ENCODE results near the gene RXRA. TPM values are rescaled to one million over a fixed set of nuclear protein-coding genes. Genes with fewer than 3 reads are reported as not detected.
"Not testable (repeated sequence)": the region's sequence is repeated elsewhere in the genome, so short reads cannot be mapped to it uniquely, and the experiment has no call there.

RXRA gene
- total RNA-seq, 4 donors from 2014 or later, result 39.4 to 81.3 (median 67.4) TPM

DNA sequence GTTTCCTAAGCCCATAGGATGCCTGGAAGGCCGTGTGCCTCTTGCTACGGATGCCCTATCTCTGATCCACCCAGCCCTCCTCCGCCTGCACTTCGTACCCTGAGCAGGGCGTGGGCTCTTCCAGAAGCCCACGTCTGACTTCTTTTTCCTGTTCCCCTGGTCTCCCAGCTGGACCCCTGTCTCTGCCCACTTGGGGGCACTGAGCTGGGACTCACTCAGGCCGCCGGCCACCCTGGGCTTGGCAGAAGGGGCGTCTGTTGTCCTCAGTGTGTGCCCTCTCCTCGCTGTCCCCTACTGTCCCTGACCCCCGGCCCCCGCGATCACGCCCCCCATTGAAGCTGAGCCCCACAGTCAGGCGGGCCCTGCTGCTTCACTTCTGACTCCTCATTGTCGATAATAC, 22.0 kb upstream of the RXRA start:
- no peaks in the 10 kb centered on the region for H3K27me3 ChIP-seq
- 92 to 95% methylated on average over 16 of the region's 16 CpGs for WGBS, 2 donors
- H3K4me3 ChIP-seq (replicated peaks in 1 of 3), result no peak overlapping the region
- no peaks in the 10 kb centered on the region for H3K36me3 ChIP-seq
- peaks cover 6 to 12% of the 10 kb centered on the region in 2 donors for H3K4me1 ChIP-seq
- TF ChIP-seq POLR2A (IDR thresholded peaks at IDR 0.05), result no peak
- TF ChIP-seq, protein P1, sequence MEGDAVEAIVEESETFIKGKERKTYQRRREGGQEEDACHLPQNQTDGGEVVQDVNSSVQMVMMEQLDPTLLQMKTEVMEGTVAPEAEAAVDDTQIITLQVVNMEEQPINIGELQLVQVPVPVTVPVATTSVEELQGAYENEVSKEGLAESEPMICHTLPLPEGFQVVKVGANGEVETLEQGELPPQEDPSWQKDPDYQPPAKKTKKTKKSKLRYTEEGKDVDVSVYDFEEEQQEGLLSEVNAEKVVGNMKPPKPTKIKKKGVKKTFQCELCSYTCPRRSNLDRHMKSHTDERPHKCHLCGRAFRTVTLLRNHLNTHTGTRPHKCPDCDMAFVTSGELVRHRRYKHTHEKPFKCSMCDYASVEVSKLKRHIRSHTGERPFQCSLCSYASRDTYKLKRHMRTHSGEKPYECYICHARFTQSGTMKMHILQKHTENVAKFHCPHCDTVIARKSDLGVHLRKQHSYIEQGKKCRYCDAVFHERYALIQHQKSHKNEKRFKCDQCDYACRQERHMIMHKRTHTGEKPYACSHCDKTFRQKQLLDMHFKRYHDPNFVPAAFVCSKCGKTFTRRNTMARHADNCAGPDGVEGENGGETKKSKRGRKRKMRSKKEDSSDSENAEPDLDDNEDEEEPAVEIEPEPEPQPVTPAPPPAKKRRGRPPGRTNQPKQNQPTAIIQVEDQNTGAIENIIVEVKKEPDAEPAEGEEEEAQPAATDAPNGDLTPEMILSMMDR (IDR thresholded peaks at IDR 0.05), result no peak
- no peak for DNase-seq
- no peaks in the 10 kb centered on the region for H3K9me3 ChIP-seq
- intact Hi-C loops (cut with DNase I), result no loop called here
- H3K27ac ChIP-seq, result no peak overlapping the region

DNA sequence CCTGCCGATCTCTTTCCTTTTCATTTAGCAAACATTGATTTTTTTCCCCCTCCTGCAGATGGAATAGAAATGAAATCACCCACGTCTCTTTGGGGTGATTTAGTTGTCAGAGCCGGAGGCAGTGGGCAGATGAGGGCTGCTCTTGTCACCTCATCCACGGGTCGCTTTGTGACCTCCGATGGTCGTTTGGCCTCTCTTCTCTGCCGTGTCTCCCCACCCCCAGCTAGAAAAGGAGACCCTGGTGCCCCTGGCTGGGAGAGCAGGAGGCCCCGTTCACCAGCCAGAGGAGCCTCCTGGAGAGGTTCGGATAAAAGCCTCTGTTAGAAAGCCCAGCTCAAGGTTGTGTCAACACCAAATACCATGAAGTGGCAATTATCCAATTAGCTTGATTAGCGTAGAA, 21.6 kb upstream of the RXRA start:
- intact Hi-C loops (cut with DNase I), result no loop called here
- Histone ChIP-seq H3K36me3 (no peaks in the 10 kb centered on the region), H3K4me1 (peaks cover 2 to 7% of the 10 kb centered on the region in 2 donors), H3K4me3 (replicated peaks in 1 of 3) (no peak overlapping the region), H3K27me3 (no peaks in the 10 kb centered on the region), H3K9me3 (no peaks in the 10 kb centered on the region), H3K27ac (no peak overlapping the region)
- 74 to 76% methylated on average over 11 of the region's 11 CpGs for WGBS, 2 donors
- no peak for DNase-seq
- TF ChIP-seq, protein P1 (IDR thresholded peaks at IDR 0.05), result no peak
- TF ChIP-seq POLR2A (IDR thresholded peaks at IDR 0.05), result no peak

DNA sequence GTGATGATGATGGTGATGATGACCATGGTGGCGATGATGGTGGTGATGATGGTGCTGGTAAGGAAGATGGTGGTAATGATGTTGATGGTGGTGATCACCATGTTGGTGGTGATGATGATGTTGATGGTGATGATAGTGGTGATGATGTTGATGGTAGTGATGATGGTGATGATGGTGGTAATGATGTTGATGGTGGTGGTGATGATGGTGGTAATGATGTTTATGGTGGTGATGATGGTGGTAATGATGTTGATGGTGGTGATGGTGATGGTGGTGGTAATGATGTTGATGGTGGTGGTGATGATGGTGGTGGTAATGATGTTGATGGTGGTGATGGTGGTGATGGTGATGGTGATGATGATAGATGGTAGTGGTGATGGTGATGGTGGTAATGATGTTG, 20.7 kb upstream of the RXRA start:
- Histone ChIP-seq H3K9me3 (no peaks in the 10 kb centered on the region), H3K36me3 (no peaks in the 10 kb centered on the region), H3K4me1 (no peaks in the 10 kb centered on the region), H3K27me3 (no peaks in the 10 kb centered on the region), H3K27ac (no peak overlapping the region), H3K4me3 (replicated peaks in 1 of 3) (no peak overlapping the region)
- intact Hi-C loops (cut with DNase I), result no loop called here
- DNase-seq, result no peak
- no peak for TF ChIP-seq POLR2A (IDR thresholded peaks at IDR 0.05)
- TF ChIP-seq, protein P1 (IDR thresholded peaks at IDR 0.05), result no peak
- WGBS, 2 donors, result 89 to 100% methylated on average over 1 of the region's 1 CpG

DNA sequence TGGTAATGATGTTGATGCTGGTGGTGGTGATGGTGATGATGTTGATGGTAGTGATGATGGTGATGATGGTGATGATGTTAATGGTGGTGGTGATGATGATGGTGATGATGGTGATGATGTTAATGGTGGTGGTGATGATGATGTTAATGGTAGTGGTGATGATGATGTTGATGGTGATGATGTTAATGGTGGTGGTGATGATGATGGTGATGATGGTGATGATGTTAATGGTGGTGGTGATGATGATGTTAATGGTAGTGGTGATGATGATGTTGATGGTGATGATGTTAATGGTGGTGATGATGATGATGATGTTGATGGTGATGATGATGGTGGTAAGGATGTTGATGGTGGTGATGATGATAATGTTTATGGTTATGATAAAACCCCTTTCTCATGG, 20.2 kb upstream of the RXRA start:
- H3K9me3 ChIP-seq; DNase-seq; H3K27me3 ChIP-seq; intact Hi-C loops (cut with DNase I); H3K4me3 ChIP-seq (replicated peaks in 1 of 3); H3K36me3 ChIP-seq; H3K27ac ChIP-seq; H3K4me1 ChIP-seq: not testable (repeated sequence)

DNA sequence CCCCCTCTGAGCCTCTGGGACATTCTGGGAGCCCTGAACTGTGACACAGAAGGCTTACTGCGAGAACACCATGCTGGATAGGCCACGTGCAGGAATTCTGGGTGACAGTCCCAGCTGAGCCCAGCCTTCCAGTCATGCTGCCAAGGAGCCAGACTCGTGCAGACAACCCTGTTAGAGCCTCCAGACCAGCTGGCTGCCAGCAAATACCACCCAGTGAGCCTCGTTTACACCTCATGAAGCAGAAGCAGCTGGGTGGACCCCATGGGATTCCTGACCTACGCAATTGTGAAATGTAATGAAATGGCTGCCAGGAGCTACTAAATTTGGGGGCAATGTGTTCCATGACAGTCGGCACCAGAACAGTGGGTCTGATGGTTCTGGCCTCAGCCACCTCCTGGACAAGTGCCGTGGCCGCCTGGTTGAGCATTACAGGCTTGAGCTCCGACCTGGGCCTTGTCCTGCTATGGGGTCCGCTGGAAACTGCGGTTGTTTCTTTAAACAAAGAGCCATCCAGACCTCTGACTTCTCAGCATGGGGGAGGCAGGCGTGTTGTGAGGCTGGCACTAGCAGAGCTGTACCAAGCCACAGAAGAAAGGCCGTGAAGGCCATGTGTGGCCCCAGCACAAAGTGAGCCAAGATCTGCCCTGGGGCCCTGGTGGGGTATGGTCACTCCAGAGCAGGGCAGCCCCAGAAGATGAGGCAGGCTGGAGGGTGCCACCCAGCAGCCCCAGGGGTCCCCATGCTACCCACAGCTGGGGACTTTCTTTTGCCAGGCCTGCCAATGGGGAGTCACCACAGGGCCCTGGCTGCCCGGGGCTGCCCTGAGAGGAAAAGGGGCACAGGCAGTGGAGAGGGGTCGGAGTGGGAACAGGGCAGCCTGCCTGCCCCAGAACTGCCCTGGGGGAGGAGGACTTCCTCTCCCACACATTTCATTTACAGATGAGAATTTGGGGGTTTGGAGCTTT, 19.3 kb upstream of the RXRA start:
- H3K36me3 ChIP-seq, result no peaks in the 10 kb centered on the region
- intact Hi-C loops (cut with DNase I), result no loop called here
- H3K27me3 ChIP-seq, result no peaks in the 10 kb centered on the region
- 84 to 88% methylated on average over 10 to 13 of the region's 15 CpGs for WGBS, 2 donors
- TF ChIP-seq POLR2A (IDR thresholded peaks at IDR 0.05), result no peak
- TF ChIP-seq, protein P1 (IDR thresholded peaks at IDR 0.05), result no peak
- no peak overlapping the region for H3K4me3 ChIP-seq (replicated peaks in 1 of 3)
- no peaks in the 10 kb centered on the region for H3K4me1 ChIP-seq
- no peak overlapping the region for H3K27ac ChIP-seq
- no peaks in the 10 kb centered on the region for H3K9me3 ChIP-seq
- DNase-seq, result no peak

Data from thyroid gland (tissue), 4 donors.